ENCODE measurements around the gene MRPL14.
"Not testable (repeated sequence)": the region's sequence is repeated elsewhere in the genome, so short reads cannot be mapped to it uniquely, and the experiment has no call there.

MRPL14 gene

GRCh38 chr6:44149369-44150012 lies 22.2 kb upstream of the MRPL14 start:
- DNase-seq, result no peak

DNA sequence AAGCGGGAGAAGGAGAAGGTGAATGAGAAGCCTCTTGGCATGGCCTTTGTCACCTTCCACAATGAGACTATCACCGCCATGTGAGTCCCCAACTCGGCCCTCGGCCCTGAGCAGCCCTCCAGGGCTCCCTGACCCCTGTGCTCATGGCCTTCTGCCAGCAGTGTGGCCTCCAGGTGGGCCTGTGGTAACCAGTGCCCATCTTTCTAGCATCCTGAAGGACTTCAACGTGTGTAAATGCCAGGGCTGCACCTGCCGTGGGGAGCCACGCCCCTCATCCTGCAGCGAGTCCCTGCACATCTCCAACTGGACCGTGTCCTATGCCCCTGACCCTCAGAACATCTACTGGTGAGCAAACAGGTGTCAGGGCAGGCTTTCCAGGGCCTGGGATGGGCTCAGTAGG lies 21.1 kb upstream of the MRPL14 start:
- no peak for DNase-seq

GRCh38 chr6:44147256-44147655 lies 20.0 kb upstream of the MRPL14 start:
- no peak for DNase-seq

- no peak for DNase-seq
These were observed 19.4 kb upstream of the MRPL14 start for GRCh38 chr6:44146685-44147084.

GRCh38 chr6:44145839-44146238 lies 18.6 kb upstream of the MRPL14 start:
- no peak for DNase-seq

GRCh38 chr6:44144536-44144935 lies 17.3 kb upstream of the MRPL14 start:
- DNase-seq, result not testable (repeated sequence)

DNA sequence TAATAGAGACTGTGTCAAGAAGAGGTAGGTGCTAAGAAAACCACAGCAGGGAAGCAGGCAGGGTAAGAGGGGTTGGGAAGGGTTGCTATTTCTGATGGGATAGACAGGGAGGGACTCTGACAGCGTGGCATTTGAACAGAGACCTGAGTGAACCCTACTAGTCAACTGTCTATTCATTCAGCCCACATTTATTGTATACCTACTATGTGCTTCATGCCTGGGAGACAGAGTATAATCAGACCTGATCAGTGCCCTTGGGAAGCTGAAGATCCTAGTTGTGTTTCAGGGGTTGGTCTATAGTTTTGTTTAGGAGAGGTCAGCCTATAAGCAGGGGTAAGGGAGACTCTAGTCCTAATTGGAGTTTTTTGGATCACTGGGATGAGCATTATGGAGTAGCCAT lies 16.5 kb upstream of the MRPL14 start:
- DNase-seq, result no peak

- DNase-seq, result no peak
These were observed 15.6 kb upstream of the MRPL14 start for GRCh38 chr6:44142835-44143234.

DNA sequence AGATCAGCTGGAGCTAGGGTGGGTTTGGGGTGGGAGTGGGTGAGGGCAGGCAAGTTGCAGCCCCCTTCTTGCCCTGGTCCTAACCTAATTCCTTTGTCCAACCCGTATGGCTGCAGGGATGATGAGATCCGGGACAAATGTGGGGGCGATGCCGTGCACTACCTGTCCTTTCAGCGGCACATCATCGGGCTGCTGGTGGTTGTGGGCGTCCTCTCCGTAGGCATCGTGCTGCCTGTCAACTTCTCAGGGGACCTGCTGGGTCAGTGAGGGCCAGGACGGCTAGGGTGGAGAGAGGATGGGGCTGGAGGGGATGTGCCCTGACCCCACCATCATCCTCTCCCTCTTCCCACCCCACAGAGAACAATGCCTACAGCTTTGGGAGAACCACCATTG lies 12.1 kb upstream of the MRPL14 start:
- DNase-seq, result no peak

GRCh38 chr6:44138717-44139350 lies 11.6 kb upstream of the MRPL14 start:
- no peak for DNase-seq

DNA sequence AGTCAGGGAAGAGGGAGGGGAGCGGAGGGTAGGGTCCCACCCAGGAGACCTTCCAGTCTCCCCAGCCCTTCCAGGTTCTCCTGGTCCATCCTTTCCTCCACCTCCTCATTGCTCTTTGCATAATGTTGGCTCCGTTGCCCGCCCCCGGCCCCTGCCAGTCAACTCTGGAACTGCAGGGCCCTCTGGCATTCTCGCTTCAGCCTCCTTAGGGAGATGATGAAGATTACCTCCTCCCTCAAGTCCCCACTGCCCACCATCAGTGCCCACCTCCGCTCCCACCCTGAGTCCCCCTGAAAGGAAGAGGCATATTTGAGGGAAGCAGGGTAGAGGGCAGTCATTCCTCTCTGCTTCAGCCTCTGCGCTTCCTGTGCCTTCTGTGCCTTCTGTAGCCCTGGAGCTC lies 8.6 kb upstream of the MRPL14 start:
- DNase-seq, result no peak

DNA sequence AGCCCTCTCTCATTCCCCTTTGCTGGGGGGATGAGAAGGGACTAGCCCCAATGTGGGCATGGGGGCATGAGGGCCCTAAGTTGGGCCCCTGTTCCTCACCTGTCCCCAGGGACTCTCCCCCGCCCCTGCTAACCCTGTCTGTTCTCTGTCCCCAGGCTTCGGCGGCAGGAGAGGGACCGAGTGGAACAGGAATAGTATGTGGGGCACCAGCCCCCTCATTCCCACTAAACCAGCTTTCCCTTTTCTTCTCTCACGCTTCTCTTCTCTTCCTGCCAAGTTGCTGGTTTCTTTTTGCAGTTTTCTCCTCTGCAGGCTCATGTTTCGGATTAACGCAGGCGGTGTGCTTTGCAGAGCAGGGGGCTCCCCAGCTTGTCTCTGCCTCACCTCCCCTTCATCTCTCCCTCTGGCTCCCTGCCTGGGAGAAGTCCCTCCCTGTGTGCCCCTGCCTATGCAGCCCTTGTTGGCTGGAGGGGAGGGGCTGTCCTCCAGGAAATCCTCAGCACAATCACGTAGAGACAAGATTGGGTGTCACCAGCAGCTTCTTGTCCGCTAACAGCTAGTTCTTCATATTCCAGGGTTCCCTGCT lies 8.0 kb upstream of the MRPL14 start:
- DNase-seq, result no peak

DNA sequence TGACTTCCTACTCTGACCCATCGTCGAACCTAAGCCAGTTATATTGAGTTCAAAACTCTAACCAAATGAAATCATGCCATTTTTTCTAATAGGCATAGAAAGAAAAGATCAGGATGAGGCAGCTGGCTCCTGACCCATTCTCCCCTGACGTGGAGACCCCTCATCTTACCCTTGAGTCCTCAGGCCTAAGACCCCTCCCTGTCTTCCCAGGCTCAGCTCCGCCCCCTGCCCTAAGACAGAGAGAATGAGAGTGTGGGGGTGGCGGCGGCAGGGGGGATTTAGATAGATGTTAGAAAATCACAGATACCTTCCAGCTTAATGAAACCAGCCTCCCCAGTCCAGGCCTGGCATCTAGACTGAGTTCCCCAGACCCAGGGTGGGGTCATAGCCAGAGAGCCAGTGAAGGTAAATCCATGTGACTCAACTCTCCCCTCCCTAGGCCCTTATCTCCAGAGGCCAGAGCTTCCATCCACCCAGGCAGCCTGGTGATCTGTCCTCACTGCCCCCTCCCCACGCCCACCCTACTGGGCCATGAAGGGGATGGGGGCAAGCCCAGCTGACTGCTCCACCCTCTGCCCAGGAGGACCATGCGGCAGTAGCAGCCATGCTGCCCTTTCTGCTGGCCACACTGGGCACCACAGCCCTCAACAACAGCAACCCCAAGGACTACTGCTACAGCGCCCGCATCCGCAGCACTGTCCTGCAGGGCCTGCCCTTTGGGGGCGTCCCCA lies 6.9 kb upstream of the MRPL14 start:
- no peak for DNase-seq

DNA sequence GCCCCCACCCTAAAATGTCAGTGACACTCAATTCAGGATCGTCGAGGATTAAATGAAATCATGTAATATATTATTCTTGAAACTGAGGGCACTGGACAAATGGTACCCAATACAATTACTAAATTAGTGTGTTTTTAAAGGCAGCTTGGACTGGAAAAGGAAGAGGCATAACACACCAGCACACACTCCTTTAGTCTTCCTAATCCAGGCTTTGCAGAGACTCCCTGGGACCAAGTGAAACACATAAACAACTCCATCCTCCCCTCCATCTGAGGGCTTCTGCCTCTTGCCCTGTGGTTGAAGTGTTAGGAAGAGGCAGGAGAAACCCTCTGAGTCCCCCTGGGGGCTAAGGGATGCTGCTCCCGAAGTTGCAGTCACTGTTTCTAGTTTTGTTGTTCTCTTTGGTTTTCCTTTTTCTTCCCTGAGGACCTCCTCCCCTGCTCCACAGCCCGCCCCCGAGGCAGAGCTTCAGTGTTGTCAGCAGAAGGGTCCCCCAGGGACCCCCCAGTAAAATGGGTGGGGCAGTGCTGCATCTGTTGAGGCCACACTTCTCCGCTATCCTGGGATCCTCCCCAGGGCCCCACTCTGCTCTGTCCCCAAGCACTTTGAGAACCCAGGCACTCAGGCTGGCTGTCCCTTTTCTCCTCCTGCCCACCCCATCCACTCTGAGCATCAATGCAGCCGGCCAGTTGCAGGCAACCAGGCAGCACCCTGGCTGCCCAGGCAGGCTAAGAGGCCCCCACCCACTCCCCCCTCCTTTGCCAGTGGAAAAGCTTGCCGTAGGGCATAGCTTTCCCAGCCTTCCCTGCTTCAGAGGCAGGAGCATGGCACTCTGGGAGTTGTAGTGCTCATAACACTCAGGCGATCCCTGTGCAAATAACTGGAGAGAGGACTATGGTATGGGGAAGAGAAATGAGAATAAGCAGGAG lies 6.0 kb upstream of the MRPL14 start:
- no peak for DNase-seq

DNA sequence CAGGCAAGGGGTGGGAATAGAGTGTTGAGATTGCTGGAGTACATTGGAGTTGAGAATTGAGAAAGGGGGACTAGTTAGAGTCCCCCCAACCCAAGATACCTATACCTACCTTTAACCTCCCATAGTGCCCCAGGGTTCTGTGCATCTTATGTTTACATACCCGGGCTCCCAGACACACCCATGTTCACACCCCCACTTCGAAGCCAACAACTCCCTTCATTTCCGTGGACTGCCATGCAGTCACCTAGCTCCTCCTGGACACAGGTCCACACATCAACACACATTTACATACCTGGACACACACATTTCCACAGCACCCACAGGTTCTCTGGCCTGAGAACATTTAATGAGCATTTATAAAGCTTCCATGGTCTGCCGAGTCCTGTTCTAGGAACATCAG lies 5.2 kb upstream of the MRPL14 start:
- DNase-seq, result no peak

- no peak for DNase-seq
These were observed 4.6 kb upstream of the MRPL14 start for GRCh38 chr6:44131892-44132291.

GRCh38 chr6:44129841-44130322 lies 2.6 kb upstream of the MRPL14 start:
- DNase-seq, result no peak

DNA sequence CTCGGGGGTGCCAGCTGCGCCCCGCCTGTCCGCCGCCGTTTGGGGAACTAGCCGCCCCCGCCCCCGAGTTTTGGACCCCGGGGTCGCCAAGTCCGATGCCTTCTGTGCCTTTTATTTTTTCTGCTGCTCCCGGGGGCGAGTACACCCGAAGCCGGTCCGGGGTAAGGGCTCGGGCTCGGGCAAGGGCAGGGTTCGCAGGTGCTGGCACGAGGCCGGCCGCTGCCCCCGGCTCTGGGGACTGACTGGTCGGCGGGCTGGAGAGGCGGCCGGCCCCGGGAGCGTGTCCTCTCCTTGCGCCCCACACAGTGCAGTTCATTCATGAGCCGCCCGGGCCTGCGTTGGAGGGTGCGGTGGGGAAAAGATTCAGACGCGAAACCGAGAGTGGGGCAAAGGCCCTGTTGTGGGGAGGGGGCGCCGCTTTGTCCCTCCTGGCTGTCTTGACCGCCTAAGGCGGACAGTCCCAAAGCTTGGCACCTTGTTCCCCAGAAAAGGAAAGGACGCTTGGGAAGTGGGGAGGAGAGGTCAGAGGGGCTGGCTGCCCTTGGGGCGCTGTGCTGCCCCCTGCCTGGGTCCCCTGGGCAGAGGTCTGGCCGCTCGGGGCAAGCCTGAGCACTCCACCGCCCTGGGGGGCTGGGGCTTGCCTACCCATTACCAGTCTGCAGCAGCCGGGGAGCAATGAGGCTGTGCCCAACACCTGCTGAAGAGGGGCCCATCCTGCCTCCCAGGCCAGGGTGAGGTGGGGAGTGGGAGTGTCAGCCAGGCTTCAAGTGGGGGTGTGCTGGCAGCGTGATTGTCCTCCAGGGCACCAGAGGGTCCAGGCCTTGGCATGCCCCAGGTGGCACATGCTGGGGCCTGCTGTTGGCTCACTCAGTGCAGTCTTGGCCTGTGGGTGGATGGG lies 1.0 kb upstream of the MRPL14 start:
- DNase-seq, result no peak

GRCh38 chr6:44126320-44127149 lies 717 bp downstream of the MRPL14 start:
- no peak for DNase-seq

DNA sequence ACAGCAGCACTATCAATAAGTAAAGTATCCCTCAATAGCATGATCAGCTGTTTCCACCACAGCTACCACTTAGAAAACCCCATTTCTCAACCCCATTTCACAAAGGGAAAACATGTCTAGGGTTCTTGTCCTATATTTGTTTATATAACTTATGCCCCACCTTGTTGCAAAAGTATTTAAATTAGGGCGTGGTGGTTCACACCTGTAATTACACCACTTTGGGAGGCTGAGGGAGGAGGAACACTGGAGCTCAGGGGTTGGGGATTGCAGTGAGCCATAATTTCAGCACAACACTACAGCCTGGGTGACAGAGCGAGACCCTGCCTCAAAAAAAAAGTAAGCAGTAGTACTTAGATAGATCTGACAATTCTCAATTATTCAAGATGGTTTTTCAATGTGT lies 3.7 kb downstream of the MRPL14 start:
- no peak for DNase-seq

DNA sequence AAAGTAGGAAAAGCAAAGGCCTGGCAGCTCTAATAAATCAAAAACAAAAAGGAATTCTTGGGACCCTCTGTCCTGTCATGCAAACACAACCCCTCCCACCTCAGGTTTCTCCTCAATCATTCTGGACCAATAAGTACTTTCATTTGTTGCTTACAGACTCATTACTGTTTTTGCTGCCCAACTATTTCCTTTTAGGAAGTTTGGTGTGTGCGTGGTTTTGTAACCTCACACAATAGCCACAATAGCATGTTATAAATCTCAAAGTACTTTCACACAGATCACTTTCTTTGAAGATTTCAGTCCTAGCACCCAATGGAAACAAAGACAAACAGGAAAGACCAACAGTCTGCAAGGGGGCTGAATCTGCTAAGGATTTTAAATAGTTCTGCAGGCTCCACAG lies 4.5 kb downstream of the MRPL14 start:
- DNase-seq, result no peak

Measured in KG1 (cell line).